Medulla oblongata (tissue), 1 donor: Measurements from ENCODE around the gene ZNRF2.
"Not testable (repeated sequence)": the region's sequence is repeated elsewhere in the genome, so short reads cannot be mapped to it uniquely, and the experiment has no call there.

Experiments used
- DNase-seq: peaks from one replicate; pipeline ENCODE4 v3.0.0-alpha.2; 2015; ENCODE audit errors: extremely low spot score

ZNRF2 gene

DNA sequence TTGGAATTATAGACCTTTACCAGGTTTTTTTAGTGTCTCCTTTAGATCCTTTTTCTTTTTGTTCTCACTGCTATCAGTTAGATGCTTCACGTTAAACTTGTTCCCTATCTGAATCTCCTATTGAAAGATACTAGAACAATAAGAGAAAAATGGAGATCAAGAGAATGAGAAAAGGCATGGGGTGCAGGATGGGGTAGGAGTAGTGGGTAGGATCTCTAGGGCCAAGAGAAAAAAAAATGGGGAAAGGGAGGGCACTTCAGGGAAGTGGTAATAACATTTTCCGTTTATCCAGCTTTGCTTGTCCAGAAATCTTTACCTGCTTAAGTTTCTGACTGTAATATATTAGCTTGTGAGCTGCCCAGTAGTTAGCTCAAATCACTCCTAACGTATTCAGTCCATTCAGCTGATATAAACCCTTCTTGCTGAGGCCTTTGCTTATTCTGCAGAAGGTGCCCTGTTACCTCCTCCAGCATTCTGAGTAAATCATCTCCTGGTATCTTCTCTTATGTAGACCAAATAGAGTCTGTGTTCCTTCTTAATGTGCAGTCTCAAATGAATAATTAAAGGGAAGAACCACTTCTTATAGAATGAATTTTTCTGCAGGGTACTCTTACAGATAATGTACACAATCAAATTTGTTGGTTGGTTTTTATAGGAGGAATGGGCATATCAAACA lies 69.7 kb downstream of the ZNRF2 start:
- no peak for DNase-seq

- no peak for DNase-seq
Measured at GRCh38 chr7:30354791-30355190, 70.4 kb downstream of the ZNRF2 start.

DNA sequence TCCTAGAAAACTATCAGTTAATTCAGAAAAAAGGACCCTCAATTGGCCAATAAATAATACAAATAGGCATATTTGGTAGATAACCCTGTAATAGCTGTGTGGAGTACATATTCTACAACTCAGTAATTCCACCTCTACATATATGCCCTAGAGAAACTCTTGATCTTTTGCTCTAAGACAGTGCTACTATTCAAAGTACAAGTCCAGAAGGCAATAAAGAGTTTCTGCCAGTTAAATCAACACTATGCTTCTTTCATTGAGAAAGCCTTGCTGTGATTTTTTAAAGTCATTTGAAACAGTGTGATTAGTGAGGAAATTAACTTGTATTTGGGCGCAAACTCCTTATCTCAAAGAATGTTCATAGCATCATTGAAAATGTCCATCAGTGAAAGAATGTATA lies 75.6 kb downstream of the ZNRF2 start:
- DNase-seq = no peak

DNA sequence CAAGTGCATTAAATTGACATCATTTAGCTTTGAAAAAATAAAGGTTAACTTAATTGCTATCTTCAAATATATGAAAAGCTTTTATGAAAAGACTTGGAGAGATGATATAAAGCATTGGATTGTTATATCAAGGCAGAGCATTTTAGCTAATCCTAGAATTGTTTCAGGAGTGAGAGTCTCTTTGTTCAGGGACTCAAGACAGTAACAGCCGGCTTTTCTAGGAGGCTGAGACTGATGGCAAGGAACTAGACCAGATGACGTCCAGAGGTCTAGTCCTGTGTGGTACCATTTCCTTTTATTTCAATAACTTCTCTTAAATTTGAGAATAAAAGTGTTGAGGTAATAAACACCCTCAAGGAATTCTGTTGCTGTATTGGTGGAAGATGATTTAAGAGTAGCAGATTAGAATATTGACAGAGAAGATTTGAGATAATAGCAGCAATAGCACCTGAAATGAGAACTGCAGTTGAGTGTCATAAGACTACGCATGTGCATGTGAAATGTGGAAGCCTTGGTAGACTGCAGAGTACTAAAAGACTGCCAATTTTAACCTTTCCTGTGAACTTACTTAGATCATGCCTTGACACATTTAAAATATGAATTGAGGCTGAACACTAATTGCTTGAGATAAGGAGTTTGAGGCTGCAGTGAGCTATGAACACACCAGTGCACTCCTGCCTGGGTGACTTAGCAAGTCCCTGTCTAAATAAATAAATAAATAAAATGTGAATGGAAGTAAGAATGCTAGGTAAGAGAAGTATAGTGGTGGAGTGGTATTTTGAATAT lies 79.6 kb downstream of the ZNRF2 start:
- peak; percentile 30 for DNase-seq

DNA sequence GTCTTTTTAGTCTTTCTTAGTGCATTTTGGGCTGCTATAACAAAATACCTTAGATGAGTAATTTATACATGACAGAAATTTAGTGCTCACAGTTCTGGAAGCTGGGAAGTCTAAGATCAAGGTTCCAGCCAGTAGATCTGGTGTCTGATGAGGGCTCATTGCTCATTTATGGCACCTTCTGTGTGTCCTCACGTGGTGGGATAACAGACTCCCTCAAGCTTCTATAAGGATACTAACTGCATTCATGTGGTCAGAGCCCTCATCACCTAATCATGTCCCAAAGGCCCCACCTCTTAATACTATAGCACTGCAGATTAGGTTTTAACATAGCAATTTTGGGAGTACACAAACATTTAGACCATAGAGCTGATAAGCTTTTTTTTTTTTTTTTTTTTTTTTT lies 80.4 kb downstream of the ZNRF2 start:
- DNase-seq = no peak

GRCh38 chr7:30365621-30366020 lies 81.2 kb downstream of the ZNRF2 start:
- DNase-seq = no peak

DNA sequence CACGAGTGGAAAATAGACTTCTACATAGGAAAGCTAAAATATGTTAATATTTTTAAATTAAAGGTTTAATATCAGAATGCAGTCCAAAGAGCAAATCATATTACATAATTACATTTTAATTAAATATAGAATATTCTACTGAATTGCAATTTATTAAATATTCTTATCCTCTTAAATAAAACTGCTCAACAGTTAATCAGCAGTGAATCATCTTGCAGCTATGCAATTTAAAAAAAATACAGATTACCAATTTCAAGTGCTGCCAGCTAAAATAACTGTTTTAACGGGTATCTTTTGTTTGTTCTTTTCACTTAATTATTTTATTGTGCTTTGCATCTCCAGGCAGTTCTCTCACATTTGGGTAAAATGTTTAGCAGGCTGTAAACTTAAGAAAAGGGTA lies 82.2 kb downstream of the ZNRF2 start:
- DNase-seq = no peak

GRCh38 chr7:30367561-30367960 lies 83.2 kb downstream of the ZNRF2 start:
- DNase-seq = no peak

DNA sequence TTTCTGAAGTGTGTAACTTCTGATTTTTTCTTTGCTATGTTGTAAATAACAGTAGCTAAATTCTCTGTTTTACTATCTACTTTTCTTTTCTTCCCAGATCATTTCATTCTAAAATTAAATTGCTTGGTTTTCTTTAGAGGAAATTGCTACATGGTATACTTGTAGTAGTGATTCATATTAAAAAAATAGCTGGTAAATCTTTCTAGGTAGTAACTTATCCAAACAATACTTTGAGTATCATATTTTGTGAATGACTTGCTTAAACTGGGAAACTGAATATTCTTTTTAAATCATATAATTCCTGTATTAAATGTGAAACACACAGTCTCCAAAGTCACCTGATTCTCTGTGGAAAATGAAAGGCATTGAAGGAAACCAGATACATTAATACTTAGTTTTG lies 85.5 kb downstream of the ZNRF2 start:
- DNase-seq = no peak

GRCh38 chr7:30371321-30371720 lies 86.9 kb downstream of the ZNRF2 start:
- no peak for DNase-seq

DNA sequence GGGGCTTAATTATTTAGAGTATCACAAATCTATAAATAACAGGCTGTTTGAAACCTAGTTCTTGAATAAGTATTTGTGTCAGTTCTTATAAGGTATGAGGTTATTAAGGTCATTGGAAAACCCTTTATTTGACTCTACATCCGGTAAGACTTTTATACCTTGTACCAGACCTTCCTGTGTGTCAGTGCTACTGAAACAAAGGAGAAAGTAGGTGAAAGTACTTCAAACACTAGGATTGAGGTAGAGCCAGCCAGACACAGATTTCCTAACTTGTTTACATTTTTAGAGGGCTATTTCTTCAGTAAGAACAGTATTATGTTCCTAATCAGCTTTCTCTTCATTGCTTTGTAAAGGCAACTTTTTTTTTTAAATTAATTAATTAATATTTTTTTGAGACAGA lies 93.9 kb downstream of the ZNRF2 start:
- DNase-seq = no peak

DNA sequence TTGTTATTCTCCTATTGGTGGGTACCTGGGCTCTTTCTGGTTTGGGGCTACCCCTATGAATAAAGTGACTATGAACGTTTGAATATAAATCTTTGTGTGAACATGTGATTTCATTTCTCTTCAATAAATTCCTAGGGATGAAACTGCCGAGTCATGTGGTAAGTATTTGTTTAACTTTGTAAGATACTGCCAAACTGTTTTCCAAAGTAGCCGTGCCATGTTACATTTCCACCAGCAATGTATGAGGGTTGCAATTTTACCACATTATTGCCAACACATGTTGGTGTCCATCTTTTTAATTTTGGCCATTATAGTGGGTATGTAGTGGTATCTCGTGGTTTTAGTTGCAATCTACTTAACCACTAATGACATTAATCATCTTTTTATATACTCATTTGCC lies 94.7 kb downstream of the ZNRF2 start:
- no peak for DNase-seq

DNA sequence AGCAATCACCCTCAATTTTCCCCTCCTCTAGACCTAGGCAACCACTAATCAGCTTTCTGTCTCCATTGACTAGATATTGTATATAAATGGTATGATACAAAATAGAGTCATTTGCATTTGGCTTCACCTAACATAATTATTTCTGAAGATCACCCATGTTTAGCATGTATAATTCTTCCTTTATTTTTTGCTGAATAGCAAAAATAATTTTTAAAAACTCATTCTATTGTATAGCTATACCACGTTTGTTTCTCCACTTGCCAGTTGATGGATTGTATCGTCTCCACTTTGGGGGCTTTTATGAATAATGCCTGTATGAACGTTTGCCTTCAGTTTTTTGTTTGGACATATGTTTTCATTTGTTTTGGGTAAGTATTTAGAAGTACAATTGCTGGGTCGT lies 95.3 kb downstream of the ZNRF2 start:
- DNase-seq = no peak

- no peak for DNase-seq
Measured at GRCh38 chr7:30380294-30380693, 95.9 kb downstream of the ZNRF2 start.

GRCh38 chr7:30380824-30381223 lies 96.4 kb downstream of the ZNRF2 start:
- DNase-seq = not testable (repeated sequence)

DNA sequence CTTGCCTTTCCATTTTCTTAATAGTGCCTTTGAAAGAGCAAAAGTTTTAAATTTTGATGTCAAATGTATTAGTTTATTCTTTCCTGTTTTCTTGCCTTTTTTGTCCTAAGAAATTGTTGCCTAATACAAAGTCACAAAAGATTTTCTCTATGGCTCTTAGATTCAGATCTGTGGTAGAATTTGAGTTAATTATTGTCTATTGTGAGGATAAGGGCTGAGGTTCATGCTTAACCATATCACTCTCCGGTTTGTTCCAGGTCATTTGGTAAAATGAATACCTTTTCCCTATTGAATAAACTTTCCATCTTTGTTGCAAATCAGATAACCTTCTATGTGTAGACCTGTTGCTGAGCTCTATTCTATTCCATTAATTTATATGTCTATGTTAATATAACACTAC lies 98.2 kb downstream of the ZNRF2 start:
- no peak for DNase-seq

DNA sequence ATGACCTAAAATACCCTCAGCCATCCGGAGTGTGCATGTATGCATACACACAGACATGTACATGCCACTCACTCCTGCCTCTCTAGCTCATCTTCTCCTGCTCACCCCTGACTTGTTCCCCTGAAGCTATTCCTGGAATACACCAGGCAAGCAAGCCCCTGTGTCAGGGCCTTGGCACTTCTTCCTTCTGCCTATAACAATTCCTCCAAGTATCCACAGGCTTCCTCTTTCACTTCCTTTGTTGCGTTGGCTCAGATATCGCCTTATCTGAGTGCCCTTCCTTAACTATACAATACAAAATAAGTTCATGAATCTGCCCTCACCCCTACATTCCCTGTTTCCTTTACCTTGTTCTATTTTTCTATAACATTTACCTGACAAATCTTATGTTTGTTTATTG lies 105.4 kb downstream of the ZNRF2 start:
- DNase-seq = no peak

DNA sequence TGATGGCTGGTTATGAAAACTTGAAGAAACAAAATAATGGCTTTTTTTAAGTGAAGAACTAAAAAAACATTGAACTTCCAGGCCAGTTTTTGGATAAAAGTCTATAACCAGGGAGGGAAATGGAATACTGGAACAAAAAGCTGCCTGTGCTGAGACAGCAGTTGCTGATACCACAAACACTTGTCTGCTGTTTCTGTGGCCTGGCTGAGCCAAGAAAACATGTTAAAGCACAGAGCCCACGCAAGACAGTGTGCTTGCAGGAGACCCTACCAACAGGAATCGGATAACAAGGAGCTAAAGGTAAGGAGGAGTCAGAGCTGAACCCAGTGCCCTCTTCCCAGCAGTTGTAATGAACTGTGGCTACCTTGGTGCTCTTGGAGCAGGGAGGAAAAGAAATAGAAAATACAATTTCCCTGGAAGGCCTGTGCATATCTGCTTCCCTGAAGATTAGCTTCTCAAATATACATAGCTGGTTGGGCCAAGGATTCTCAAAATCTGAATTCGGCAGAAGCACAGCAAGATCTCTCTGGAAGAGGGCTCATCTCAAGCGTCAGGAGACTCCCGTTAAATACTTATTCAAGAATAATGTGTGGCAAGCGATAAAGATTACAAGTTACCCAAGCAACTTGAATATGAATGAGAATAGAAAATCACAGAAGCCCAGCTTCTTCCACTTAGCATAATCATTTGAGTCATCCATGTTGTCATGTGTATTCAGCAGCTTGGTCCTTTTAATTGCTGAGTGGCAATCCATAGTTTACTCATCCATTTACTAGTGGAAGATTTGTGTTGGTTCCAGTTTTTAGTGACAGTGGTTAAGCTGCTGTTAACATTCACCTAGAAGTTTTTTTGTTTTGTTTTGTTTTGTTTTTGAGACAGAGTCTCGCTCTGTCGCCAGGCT lies 106.6 kb downstream of the ZNRF2 start:
- peak; percentile 21 for DNase-seq

DNA sequence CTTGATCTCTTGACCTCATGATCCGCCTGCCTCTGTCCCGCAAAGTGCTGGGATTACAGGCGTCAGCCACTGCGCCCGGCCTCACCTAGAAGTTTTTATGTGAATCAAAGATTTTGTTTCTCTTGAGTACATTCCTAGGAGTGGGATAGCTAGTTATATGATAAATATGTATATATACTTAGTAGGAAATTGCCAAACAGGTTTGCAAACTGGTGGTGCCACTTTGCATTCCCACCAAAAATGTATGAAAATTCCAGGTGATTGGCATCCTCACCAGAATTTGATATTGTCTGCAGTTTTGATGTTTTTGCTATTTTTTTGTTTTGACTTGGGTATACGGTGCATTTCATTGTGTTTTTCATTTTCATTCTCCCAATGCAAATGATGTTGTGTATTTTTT lies 107.4 kb downstream of the ZNRF2 start:
- no peak for DNase-seq

DNA sequence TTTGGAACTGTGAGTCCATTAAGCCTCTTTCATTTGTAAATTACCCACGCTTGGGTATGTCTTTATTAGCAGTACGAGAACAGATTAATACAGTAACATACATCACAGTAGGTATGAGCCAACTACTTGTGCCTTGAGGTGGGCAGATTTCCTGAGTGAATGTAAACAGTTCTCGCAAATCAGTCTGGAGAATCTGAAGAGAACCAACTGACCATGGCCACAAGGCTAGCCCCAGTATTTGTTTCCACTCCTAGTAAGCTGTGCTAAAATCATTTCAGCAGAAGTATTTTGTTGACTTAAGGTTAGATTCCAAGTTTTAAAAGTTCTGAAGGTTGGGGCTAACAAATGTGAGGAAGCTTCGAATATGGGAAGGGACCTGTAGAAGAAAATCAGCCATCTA lies 111.3 kb downstream of the ZNRF2 start:
- DNase-seq = no peak

- no peak for DNase-seq
Measured at GRCh38 chr7:30396389-30396788, 112.0 kb downstream of the ZNRF2 start.

- DNase-seq = no peak
Measured at GRCh38 chr7:30403477-30403876, 119.1 kb downstream of the ZNRF2 start.

GRCh38 chr7:30405179-30405578 lies 120.8 kb downstream of the ZNRF2 start:
- no peak for DNase-seq
